Activated CD8-positive, alpha-beta memory T cell treated with anti-CD3 and anti-CD28 coated beads, Interleukin-2, amount 50 U/mL, for 1 hour (primary cell): ENCODE data around the gene GIMAP8.

Experiments used
- DNase-seq: peaks from one replicate; pipeline ENCODE4 v3.0.0-alpha.2; 2020; ENCODE audit errors: extremely low read depth

GIMAP8 gene

DNA sequence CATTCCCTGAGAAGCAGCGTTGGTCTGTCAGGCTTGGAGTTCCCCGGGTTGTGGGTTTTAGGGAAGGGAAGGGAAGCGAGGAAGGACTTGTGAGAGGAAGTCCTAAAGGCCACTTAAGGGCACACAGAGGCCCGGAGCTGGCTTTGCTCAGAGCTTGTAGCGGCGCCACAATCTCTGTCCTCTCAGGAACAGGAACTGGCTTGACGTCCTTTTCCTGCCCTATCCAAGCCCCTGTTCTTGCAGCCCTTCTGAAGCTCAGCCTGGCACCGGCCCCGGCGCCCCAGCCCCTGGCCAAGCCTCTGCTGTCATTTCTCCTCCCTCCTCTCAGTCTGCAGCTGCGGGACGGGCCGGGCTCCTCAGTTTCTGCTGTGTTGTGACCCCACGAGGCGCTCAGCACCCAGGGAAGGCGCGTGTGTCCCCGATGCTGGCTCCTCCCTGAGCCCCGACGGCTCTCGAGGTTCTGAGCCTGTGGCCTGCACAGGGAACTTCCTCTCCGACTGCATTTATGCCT lies at the start of gene GIMAP8:
Gene GIMAP8 (plus strand): TSS at position 140 of the 511 bp plus-strand sequence. CDS start 16,069 bp downstream, outside the sequence.
- no peak for DNase-seq

GRCh38 chr7:150400788-150401423 lies 49.5 kb upstream of the GIMAP8 start:
- DNase-seq = no peak

DNA sequence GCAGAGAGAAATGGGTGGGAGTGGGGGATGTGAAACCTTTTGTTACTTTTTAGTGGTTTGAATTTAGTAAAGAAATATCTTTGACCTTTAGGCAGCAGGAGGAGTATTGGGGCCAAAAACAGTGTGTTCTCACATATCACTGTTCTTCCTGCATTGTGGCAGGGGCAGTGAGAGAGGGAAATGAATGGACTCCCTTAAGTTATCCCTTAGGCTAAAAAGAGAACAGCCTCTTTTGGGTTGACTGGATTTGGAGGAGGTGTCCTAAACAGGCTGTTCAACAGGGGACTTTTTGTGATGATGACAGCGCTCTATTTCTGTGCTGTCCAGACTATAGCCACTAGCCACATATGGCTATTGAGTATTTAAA lies 49.0 kb upstream of the GIMAP8 start:
- no peak for DNase-seq

GRCh38 chr7:150401861-150402631 lies 48.4 kb upstream of the GIMAP8 start:
- DNase-seq = no peak

GRCh38 chr7:150402671-150403321 lies 47.6 kb upstream of the GIMAP8 start:
- no peak for DNase-seq

- DNase-seq = no peak
Measured at GRCh38 chr7:150403376-150404171, 46.9 kb upstream of the GIMAP8 start.

DNA sequence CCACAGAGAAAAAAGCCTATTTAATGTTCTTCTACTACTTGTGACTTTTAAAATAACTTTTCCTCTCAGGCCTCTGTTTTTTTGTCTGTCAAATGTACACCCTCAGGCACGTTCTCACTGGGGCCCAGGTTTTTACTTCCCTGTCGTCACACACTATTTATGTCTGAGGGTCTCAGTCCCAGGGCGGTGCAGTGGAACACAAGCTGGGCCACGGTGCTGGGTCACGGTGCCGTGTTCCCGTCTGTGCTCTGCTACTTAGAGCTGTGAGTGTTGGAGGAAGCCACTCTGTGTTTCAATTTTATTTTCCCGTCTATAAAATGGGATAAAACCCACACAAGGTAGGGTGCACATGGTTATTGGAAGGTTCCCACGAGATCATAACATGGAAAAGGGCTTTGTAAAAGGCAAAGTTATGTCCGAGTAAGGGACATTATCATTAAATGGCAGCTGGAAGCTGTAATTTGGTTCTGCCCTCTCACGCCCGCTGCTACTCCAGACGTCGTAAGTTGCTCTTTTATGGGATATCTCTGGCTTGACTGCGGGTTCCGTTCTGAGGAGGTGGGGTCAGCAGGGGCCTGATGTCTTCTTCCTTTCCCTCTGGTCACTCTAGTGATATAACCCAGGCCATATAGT lies 46.1 kb upstream of the GIMAP8 start:
- DNase-seq = no peak

DNA sequence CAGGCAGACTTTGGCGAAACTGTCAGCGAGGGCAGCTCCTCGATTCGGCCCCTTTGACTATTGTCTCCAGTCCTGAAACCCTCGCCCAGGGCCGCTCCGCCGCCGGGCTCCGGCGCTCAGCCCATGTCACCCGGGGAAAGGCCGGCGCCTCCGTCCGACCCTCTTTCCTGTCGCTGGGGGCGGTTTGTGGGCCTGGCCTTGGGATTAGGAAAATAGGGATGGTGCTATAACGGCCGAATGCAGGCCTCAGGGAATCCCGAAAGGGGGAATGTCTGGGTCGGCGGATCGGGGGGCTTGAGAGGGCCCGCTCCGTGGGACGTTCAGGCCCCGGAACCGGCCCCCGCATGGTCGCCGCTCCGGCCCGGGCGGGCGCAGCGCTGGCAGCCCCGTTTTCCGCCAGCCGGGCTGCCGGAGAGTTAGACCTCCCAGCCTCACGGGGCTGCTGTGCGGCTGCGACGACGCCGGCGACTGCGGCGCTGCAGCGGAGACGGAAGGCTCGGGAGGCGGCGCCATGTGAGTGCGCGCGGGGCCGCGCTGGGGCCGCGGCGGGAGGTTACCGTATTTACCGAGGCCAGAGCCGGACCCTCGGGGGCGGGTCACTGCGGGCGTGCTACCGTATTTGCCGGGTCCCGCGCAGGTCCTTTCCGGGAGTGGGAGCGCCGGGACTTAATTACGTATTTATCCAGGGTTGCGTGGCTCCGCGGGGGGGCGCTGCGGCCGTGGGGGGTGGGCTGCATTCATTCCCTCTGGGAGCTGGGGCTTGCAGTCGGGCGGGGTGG lies 45.4 kb upstream of the GIMAP8 start:
- DNase-seq = peak; percentile 21

GRCh38 chr7:150405584-150406311 lies 44.7 kb upstream of the GIMAP8 start:
- DNase-seq = no peak

- no peak for DNase-seq
Measured at GRCh38 chr7:150406312-150406566, 44.2 kb upstream of the GIMAP8 start.

DNA sequence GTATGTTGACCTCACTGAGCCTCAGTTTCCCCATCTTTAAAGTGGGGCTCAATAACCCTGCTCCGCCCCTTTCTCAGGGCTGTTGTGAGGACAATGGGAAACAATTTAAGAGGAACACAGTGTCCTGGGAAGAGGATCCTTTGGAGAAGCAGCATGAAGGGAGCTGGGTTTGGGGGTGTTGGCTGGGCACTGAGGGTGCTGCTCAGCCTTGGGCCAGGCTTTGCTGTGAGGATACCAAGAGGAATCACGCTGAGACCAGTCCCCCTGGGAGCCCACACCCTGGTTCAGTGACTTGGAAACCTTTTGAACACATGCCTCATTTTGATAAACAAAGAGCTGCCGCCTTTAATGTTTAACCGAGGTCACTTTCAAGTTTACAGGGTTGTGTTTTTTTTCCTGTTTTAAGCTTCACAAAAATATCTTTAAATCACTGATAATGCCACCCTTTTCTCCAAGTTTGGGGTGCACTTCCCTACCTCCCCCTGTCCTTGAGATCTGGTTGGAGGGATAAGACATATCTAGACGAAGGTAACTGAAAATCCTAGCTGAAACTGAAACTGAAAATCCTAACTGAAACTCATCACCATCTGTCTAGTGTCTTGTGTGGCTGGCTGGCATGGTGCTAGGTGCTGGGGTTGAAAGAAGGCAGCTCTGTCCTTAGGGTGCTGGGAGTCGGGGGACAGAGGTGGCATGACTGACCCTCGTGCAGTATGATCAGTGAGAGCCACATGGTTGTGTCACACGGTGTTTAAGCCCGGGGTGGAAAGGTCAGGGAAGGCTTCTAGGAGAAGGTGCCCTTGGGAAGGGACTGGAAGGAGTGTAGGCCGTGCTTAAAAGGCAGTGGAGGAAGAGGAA lies 43.6 kb upstream of the GIMAP8 start:
- no peak for DNase-seq

DNA sequence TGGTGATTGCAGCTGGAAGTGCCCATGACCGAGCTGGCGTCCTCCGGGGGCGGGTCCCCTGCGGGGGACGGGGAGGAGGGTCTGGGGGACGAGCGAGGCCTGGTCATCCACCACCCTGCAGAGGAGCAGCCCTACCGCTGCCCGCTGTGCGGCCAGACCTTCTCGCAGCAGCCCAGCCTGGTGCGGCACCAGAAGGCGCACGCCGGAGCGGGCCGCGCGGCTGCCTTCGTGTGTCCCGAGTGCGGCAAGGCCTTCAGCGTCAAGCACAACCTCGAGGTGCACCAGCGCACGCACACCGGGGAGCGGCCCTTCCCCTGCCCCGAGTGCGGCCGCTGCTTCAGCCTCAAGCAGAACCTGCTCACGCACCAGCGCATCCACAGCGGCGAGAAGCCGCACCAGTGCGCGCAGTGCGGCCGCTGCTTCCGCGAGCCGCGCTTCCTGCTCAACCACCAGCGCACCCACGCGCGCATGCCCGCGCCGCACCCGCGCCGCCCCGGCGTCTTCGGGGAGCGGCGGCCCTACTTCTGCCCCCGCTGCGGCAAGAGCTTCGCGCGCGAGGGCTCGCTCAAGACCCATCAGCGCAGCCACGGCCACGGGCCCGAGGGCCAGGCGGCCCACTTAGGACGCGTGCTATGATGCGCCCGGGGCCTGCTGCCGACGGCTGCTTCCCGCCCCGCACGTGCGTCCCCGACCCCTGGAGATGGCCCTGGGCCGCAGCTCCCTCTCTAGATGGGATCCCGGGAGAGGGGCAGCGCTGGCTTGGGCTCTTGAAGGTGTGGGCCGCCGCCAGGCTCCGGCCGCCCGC lies 42.6 kb upstream of the GIMAP8 start:
- no peak for DNase-seq

- DNase-seq = no peak
Measured at GRCh38 chr7:150408393-150409299, 41.8 kb upstream of the GIMAP8 start.

DNA sequence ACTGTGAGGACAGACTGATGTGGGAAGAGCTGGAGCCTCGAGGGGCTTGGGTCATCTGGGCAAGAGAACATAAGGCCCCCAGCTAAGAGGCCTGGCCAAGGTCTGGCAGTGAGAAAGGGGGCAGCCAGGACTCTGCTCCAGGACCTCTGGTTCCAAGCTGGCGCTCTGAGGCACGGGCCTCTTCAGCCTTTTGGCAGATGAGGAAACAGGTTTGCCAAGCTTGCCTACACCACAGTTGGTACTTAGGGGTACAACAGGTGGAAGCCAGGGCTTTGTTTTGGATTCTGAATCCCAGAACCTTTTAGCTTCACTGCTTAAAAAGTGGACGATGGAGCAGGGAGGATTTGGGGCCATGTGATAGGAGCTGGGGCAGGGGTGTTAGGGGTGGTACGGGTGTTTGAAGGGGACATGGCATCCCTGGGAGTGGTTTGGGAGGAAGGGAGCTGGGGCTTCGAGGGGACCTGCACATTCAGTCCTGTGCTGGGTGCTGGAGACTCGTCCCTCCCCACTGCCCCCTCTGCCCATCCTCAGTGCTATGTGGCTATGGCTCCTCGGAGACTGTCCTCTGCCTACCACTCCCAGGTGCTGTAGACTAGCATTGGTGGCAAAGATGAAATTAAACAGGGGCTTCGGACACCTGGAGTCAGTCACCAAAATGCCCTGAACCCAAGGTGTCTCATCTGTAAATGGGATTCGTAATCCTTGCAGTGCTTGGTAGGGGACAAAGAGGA lies 41.0 kb upstream of the GIMAP8 start:
- no peak for DNase-seq

- no peak for DNase-seq
Measured at GRCh38 chr7:150410131-150410530, 40.3 kb upstream of the GIMAP8 start.

- no peak for DNase-seq
Measured at GRCh38 chr7:150410680-150411346, 39.6 kb upstream of the GIMAP8 start.
